ENCODE measurements around the gene PLEKHN1.
"Not testable (repeated sequence)": the region's sequence is repeated elsewhere in the genome, so short reads cannot be mapped to it uniquely, and the experiment has no call there.

Gene PLEKHN1

DNA sequence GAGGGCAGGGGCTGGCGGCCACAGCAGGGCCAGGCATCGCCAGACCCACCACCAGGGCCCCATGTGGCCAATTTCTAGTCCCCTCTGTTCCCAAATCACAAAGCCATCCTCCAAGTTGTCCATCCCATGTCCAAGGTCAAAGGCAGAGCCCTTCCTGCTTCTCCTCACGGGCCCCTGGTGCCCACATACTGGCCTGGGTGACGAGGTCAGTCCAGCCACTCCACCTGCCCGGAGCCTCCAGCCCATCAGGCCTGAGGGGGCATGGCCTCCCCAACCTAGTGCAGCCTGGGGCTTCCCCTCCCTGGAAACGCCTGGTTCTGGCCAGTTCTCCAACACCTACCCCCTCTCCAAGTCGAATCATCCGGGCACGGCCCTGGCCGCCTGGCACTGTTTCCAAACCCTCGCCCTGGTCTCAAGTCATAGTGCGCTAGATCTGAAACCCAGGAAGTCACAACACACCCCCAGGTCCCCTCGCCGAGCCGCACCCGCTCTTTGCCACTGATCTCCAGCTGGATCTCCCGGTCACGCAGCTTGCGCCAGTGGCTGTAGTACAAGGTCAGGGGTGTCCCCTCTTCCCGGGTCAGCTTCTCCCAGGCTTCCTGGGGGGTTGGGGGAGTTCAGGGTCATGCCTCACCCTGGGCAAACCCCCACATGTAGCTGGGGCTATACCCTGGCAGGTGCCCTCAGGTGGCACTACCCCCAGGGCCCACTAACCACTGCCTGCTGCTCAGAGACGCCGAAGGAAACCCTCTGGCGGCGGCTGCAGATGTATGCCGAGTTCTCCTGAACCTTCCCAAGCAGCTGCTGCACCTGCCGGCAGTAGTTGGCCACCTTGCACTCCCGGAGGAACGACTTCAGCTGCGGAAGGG lies 20.4 kb upstream of the PLEKHN1 start:
- no peaks in the 10 kb centered on the region for H3K9me3 ChIP-seq (ENCODE audit: control insufficient read depth, insufficient read depth, low read length)
- peaks cover 6% of the 10 kb centered on the region; the same call in 1 of the 2 replicates for H3K4me1 ChIP-seq (ENCODE audit: control insufficient read depth, insufficient read depth, low read length)
- no peak overlapping the region for H3K9ac ChIP-seq (ENCODE audit: low read depth, low read length)
- H3K36me3 ChIP-seq (ENCODE audit: control insufficient read depth, insufficient read depth, low read length), result peaks cover 60% of the 10 kb centered on the region
- H3K27me3 ChIP-seq (ENCODE audit: control insufficient read depth, insufficient read depth, low read length), result peaks cover 24% of the 10 kb centered on the region
- no peak overlapping the region for H3K4me3 ChIP-seq (ENCODE audit: low read depth, low read length)
- no peak overlapping the region for H3K27ac ChIP-seq (ENCODE audit: low read depth, low read length)

DNA sequence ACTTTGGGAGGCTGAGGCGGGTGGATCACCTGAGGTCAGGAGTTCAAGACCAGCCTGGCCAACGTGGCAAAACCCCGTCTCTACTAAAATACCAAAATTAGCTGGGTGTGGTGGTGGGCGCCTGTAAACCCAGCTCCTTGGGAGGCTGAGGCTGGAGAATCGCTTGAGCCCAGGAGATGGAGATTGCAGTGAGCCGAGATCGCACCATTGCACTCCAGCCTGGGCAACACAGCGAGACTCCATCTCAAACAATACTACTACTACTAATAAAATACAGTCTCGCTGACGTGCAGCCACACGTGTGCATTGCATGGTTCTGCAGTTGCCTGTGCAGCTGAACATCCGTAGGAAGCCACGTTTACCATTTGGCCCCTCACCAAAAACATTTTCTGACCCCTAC lies 19.5 kb upstream of the PLEKHN1 start:
- H3K9me3 ChIP-seq (ENCODE audit: control insufficient read depth, insufficient read depth, low read length); H3K27ac ChIP-seq (ENCODE audit: low read depth, low read length); H3K4me3 ChIP-seq (ENCODE audit: low read depth, low read length); H3K9ac ChIP-seq (ENCODE audit: low read depth, low read length); H3K4me1 ChIP-seq (ENCODE audit: control insufficient read depth, insufficient read depth, low read length): not testable (repeated sequence)
- Histone ChIP-seq H3K36me3 (ENCODE audit: control insufficient read depth, insufficient read depth, low read length) (peaks cover 65% of the 10 kb centered on the region), H3K27me3 (ENCODE audit: control insufficient read depth, insufficient read depth, low read length) (peaks cover 16% of the 10 kb centered on the region)

DNA sequence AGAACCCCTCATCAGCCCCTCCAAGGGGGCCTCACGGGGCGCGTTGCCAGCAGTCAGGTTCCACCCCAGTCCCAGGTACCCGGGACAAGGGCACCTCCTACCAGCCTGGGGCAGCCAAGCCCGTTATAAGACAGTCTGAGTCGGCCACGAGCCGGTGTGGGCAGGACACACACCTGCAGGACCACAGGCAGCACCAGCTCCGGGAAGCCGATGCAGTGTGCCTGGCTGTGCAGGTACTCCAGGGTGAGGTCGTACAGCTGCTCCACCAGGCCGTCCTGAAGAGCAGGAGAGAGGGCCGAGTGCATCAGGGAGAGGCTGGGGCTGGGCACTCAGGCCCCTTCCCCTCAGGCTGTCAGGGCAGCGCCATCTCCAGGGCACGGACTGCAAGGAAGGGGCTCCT lies 18.3 kb upstream of the PLEKHN1 start:
- H3K9ac ChIP-seq (ENCODE audit: low read depth, low read length), result no peak overlapping the region

DNA sequence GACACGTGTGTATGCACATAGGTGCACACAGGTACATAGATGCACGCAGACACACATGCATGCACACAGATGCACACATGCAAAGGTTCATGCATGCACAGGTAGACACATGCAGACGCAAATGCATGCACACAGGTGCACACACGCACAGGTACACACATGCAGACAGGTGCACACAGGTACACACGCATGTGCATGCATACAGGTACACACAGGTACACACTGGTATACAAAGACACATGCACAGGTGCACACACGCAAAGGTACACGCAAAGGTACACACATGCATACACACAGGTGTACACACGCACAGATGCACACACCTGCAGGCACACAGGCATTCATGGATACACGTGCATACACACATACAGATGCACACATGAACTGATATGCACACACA lies 16.0 kb upstream of the PLEKHN1 start:
- Histone ChIP-seq H3K9me3 (ENCODE audit: control insufficient read depth, insufficient read depth, low read length) (no peaks in the 10 kb centered on the region), H3K27me3 (ENCODE audit: control insufficient read depth, insufficient read depth, low read length) (no peaks in the 10 kb centered on the region), H3K4me3 (ENCODE audit: low read depth, low read length) (no peak overlapping the region), H3K36me3 (ENCODE audit: control insufficient read depth, insufficient read depth, low read length) (peaks cover 93% of the 10 kb centered on the region), H3K27ac (ENCODE audit: low read depth, low read length) (no peak overlapping the region), H3K4me1 (ENCODE audit: control insufficient read depth, insufficient read depth, low read length) (no peaks in the 10 kb centered on the region), H3K9ac (ENCODE audit: low read depth, low read length) (no peak overlapping the region)

More for the DNA sequence above, 18.3 kb upstream of the PLEKHN1 start:
- Histone ChIP-seq H3K4me3 (ENCODE audit: low read depth, low read length) (no peak overlapping the region), H3K36me3 (ENCODE audit: control insufficient read depth, insufficient read depth, low read length) (peaks cover 77% of the 10 kb centered on the region), H3K27ac (ENCODE audit: low read depth, low read length) (no peak overlapping the region), H3K4me1 (ENCODE audit: control insufficient read depth, insufficient read depth, low read length) (peaks cover 3% of the 10 kb centered on the region; the same call in 1 of the 2 replicates), H3K9me3 (ENCODE audit: control insufficient read depth, insufficient read depth, low read length) (no peaks in the 10 kb centered on the region), H3K27me3 (ENCODE audit: control insufficient read depth, insufficient read depth, low read length) (peaks cover 5% of the 10 kb centered on the region)

DNA sequence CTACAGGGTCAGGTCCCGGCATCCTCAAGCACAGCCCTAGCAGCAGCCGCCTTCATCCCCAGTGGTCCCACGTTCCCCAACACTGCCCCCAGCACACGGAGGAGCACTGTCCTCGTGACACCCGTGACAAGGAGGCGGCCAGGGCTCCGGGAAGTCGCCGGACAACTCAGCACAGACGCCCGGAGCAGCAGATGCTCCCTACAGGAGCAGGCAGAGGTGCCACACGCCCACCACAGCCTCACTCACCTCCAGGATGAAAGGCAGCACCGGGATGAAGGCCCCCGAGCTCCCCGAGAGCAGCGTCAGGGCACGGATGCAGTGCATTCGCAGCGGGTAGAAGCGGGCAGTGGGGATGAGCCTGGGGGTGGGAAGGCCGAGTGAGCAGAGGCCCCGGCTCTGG lies 15.4 kb upstream of the PLEKHN1 start:
- Histone ChIP-seq H3K36me3 (ENCODE audit: control insufficient read depth, insufficient read depth, low read length) (peaks cover 94% of the 10 kb centered on the region), H3K9ac (ENCODE audit: low read depth, low read length) (no peak overlapping the region), H3K9me3 (ENCODE audit: control insufficient read depth, insufficient read depth, low read length) (no peaks in the 10 kb centered on the region), H3K27ac (ENCODE audit: low read depth, low read length) (no peak overlapping the region), H3K4me3 (ENCODE audit: low read depth, low read length) (no peak overlapping the region), H3K4me1 (ENCODE audit: control insufficient read depth, insufficient read depth, low read length) (no peaks in the 10 kb centered on the region), H3K27me3 (ENCODE audit: control insufficient read depth, insufficient read depth, low read length) (no peaks in the 10 kb centered on the region)

DNA sequence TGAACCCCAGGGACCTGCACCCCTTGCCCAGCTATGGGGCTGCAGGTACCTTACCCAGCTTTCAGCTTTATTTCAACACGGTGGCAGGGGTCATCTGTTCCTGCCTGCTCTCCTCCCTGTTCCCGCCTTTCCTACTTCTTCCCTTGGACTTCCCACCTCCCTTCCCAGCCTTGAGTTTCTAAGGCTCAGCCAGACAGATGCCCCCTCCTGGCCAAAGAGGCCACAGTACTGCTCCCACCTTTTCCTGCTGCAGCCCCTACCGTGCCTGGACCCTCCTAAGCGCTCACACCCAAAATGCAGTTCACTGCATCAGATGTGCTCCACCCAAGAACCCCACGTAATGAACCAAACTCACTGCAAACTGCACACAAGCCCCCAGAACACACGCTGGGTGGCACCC lies 14.9 kb upstream of the PLEKHN1 start:
- peaks cover 94% of the 10 kb centered on the region for H3K36me3 ChIP-seq (ENCODE audit: control insufficient read depth, insufficient read depth, low read length)

DNA sequence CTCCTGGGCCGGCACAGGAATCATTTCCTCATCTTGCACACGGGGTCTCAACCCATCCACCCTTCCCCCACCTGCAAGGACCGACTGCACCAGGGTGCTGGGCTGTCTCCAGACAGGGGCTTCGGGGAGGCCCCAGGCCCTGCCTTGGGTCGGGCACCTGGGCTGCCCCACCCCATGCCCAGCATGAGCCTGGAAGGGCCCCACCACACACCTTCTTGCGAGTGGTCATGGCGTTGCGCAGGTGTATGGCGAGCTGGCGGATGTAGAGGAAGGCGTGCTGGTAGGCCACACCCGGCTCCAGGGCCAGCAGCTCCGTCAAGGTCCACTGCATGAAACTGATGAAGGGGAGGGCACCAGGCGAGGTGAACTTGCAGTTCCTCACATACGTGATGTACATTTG lies 14.1 kb upstream of the PLEKHN1 start:
- Histone ChIP-seq H3K36me3 (ENCODE audit: control insufficient read depth, insufficient read depth, low read length) (peaks cover 95% of the 10 kb centered on the region), H3K4me3 (ENCODE audit: low read depth, low read length) (no peak overlapping the region), H3K4me1 (ENCODE audit: control insufficient read depth, insufficient read depth, low read length) (no peaks in the 10 kb centered on the region), H3K27ac (ENCODE audit: low read depth, low read length) (no peak overlapping the region), H3K9ac (ENCODE audit: low read depth, low read length) (no peak overlapping the region), H3K27me3 (ENCODE audit: control insufficient read depth, insufficient read depth, low read length) (no peaks in the 10 kb centered on the region), H3K9me3 (ENCODE audit: control insufficient read depth, insufficient read depth, low read length) (no peaks in the 10 kb centered on the region)

More for the DNA sequence above, 14.9 kb upstream of the PLEKHN1 start:
- H3K4me3 ChIP-seq (ENCODE audit: low read depth, low read length), result no peak overlapping the region
- H3K9ac ChIP-seq (ENCODE audit: low read depth, low read length), result no peak overlapping the region
- no peaks in the 10 kb centered on the region for H3K9me3 ChIP-seq (ENCODE audit: control insufficient read depth, insufficient read depth, low read length)
- H3K4me1 ChIP-seq (ENCODE audit: control insufficient read depth, insufficient read depth, low read length), result no peaks in the 10 kb centered on the region
- no peaks in the 10 kb centered on the region for H3K27me3 ChIP-seq (ENCODE audit: control insufficient read depth, insufficient read depth, low read length)
- no peak overlapping the region for H3K27ac ChIP-seq (ENCODE audit: low read depth, low read length)

DNA sequence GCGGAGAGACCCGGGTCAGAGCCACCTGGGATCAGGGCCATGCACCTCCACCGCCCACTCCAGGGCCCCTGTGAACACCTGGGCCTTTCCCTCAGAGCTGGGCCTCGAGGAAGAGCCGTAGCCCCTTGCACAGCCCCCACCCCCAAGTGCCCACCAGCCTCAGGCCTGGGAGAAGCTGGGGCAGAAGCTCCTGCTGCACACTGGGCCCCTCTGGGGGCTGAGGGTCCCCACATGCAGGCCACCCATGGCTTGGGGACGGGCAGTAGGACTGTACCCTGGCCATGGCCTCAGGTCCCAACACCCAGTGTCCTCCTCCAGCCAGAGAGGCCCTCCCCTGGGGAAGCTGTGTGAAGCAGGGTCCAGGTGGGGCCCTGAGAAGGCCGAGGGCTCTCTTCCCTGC lies 13.7 kb upstream of the PLEKHN1 start:
- no peak overlapping the region for H3K27ac ChIP-seq (ENCODE audit: low read depth, low read length)
- no peaks in the 10 kb centered on the region for H3K27me3 ChIP-seq (ENCODE audit: control insufficient read depth, insufficient read depth, low read length)
- H3K36me3 ChIP-seq (ENCODE audit: control insufficient read depth, insufficient read depth, low read length), result peaks cover 92% of the 10 kb centered on the region
- no peaks in the 10 kb centered on the region for H3K4me1 ChIP-seq (ENCODE audit: control insufficient read depth, insufficient read depth, low read length)
- H3K9me3 ChIP-seq (ENCODE audit: control insufficient read depth, insufficient read depth, low read length), result no peaks in the 10 kb centered on the region
- H3K9ac ChIP-seq (ENCODE audit: low read depth, low read length), result no peak overlapping the region
- no peak overlapping the region for H3K4me3 ChIP-seq (ENCODE audit: low read depth, low read length)

DNA sequence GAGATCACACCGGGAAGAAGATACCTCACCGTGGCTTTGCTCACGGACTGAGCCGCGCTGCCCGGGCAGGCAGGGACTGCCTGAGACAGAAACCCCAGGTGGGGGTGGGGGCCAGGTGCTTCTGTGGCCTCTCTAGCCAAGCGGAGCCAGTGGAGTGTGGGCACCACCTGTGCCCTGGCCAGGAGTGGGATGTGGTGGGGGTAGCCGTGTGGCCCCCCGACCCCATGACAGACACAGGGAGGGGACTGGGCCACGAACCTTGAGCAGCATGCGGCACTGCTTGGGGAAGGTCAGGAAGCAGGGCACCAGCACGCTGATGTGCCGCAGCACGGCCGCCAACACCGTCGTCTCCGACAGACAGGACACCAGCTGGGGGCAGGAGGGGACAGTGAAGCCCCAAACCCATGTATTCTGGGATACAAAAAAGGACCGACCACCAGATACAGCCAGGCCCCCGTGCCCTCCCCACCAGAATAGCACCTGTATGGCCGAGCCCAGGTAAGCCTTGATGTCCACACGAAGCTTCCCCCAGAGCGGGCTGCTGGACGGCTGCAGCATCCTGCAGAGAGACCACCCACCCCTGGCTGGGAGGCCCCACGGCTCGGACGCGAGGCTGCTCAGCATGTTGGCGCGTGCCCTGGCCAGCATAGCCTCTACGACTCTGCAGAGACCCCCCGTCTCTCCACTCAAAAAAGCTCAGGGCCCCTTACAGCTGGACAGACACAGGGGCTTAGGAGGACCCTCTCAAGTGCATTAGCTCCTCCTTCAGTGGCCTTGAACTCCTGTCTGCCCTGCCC lies 12.6 kb upstream of the PLEKHN1 start:
- Histone ChIP-seq H3K4me1 (ENCODE audit: control insufficient read depth, insufficient read depth, low read length) (no peaks in the 10 kb centered on the region), H3K9ac (ENCODE audit: low read depth, low read length) (no peak overlapping the region), H3K36me3 (ENCODE audit: control insufficient read depth, insufficient read depth, low read length) (peaks cover 82% of the 10 kb centered on the region)

DNA sequence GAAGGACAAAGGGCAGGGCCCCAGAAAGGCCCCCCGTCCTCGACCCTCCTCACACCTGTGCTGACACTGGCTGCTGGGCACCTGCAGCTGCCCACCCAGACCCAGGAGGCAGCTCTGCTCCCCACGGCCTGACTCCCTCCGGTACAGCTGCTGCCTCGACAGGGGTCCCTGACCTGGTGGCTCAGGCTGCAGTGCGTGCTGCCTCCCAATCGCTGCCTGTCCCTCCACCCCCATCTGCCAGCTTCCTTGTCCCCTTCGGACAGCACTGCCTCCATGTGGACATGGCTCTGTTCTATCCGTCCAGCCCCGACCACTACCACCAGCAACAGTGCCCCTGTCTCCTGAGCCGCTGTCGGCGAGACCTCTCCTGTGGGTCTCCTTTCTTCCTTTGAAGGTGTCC lies 11.4 kb upstream of the PLEKHN1 start:
- Histone ChIP-seq H3K27me3 (ENCODE audit: control insufficient read depth, insufficient read depth, low read length) (peaks cover 7% of the 10 kb centered on the region), H3K36me3 (ENCODE audit: control insufficient read depth, insufficient read depth, low read length) (peaks cover 70% of the 10 kb centered on the region), H3K27ac (ENCODE audit: low read depth, low read length) (no peak overlapping the region), H3K4me3 (ENCODE audit: low read depth, low read length) (no peak overlapping the region), H3K9ac (ENCODE audit: low read depth, low read length) (no peak overlapping the region), H3K9me3 (ENCODE audit: control insufficient read depth, insufficient read depth, low read length) (no peaks in the 10 kb centered on the region), H3K4me1 (ENCODE audit: control insufficient read depth, insufficient read depth, low read length) (no peaks in the 10 kb centered on the region)

More for the DNA sequence above, 12.6 kb upstream of the PLEKHN1 start:
- Histone ChIP-seq H3K4me3 (ENCODE audit: low read depth, low read length) (no peak overlapping the region), H3K9me3 (ENCODE audit: control insufficient read depth, insufficient read depth, low read length) (no peaks in the 10 kb centered on the region), H3K27me3 (ENCODE audit: control insufficient read depth, insufficient read depth, low read length) (no peaks in the 10 kb centered on the region), H3K27ac (ENCODE audit: low read depth, low read length) (no peak overlapping the region)

DNA sequence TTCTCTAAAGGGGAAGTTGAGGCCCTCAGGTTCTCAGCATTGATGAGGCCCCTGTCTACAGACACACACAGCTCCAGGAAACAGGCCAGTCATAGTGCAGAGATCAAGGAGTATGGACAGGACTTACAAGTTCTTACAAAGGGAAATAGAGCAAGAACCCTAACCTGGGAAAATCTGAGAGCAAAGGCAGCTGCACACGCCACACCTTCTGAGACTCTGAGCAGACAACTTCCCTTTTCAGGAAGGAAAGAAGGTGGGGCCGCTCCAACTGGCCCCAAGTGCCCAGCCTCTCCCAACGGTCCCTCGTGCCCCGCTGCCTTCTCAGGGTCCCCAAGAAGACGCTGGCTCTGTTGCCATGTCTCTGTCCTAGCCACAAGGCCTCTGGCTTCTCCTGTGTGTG lies 10.8 kb upstream of the PLEKHN1 start:
- no peak overlapping the region for H3K27ac ChIP-seq (ENCODE audit: low read depth, low read length)
- H3K9ac ChIP-seq (ENCODE audit: low read depth, low read length), result no peak overlapping the region
- peaks cover 64% of the 10 kb centered on the region for H3K36me3 ChIP-seq (ENCODE audit: control insufficient read depth, insufficient read depth, low read length)
- no peaks in the 10 kb centered on the region for H3K4me1 ChIP-seq (ENCODE audit: control insufficient read depth, insufficient read depth, low read length)
- H3K9me3 ChIP-seq (ENCODE audit: control insufficient read depth, insufficient read depth, low read length), result no peaks in the 10 kb centered on the region
- H3K27me3 ChIP-seq (ENCODE audit: control insufficient read depth, insufficient read depth, low read length), result peaks cover 11% of the 10 kb centered on the region
- no peak overlapping the region for H3K4me3 ChIP-seq (ENCODE audit: low read depth, low read length)

All from HUES48 (cell line).